PC-3 (cell line): ENCODE data around the gene UCP1. TPM values are rescaled to one million over a fixed set of nuclear protein-coding genes. Genes with fewer than 3 reads are reported as not detected.

Source experiments
- ATAC-seq: fragments of 200-7000 bp; cut with Tn5 transposase; 2 replicates; pipeline ENCODE4 v1.9.1; 2020; ENCODE audit warnings: mild to moderate bottlenecking, moderate library complexity
- BruUV-seq: library from RNA; stranded (reverse); fragments of 400-500 nt; replicated peaks from 2 replicates; lab custom pipeline; 2021; lab: Mats Ljungman, UMichigan
- CTCF ChIA-PET: fragments of 300-600 bp; sonication (Branson Sonifier 250); formaldehyde crosslinking; loops from one replicate; lab custom pipeline; 2022; ENCODE audit warnings: antibody characterized with exemption; lab: Charles Lee
- POLR2A ChIA-PET: fragments of 300-600 bp; sonication (Branson Sonifier 250); formaldehyde crosslinking; loops from one replicate; lab custom pipeline; 2022; ENCODE audit warnings: antibody characterized with exemption; ENCODE audit not compliant: unreplicated experiment; lab: Charles Lee
- DNase-seq: peaks from one replicate; pipeline ENCODE4 v3.0.0-alpha.2; 2015
- H2AFZ ChIP-seq: fragments of 300-600 bp; sonication (generic); 2 replicates; pipeline ENCODE4 v1.6.0; 2016; ENCODE audit warnings: antibody characterized with exemption, low read length
- H3F3A ChIP-seq: fragments of 300-600 bp; sonication (generic); one replicate; pipeline ENCODE4 v1.6.0; 2017; ENCODE audit warnings: antibody characterized with exemption, low read length, control low read depth, mild to moderate bottlenecking; ENCODE audit not compliant: unreplicated experiment
- H3K27ac ChIP-seq: fragments of 300-600 bp; sonication (generic); 2 replicates; pipeline ENCODE4 v1.5.1; 2016; ENCODE audit warnings: mild to moderate bottlenecking, low read length
- H3K27me3 ChIP-seq: fragments of 300-600 bp; sonication (generic); 2 replicates; pipeline ENCODE4 v1.6.1; 2016; ENCODE audit warnings: low read length, mixed read lengths
- H3K36me3 ChIP-seq: fragments of 300-600 bp; sonication (generic); 2 replicates; pipeline ENCODE4 v1.6.1; 2016; ENCODE audit warnings: low read depth, mixed run types, low read length, mixed read lengths
- H3K4me1 ChIP-seq: fragments of 300-600 bp; sonication (generic); 2 replicates; pipeline ENCODE4 v1.5.1; 2016; ENCODE audit warnings: low read length; ENCODE audit not compliant: insufficient read depth
- H3K4me2 ChIP-seq: fragments of 300-600 bp; sonication (generic); 2 replicates; pipeline ENCODE4 v1.6.0; 2016; ENCODE audit warnings: low read length
- H3K4me3 ChIP-seq: fragments of 300-600 bp; sonication (generic); 2 replicates; pipeline ENCODE4 v1.5.1; 2016; ENCODE audit warnings: mild to moderate bottlenecking, low read length, mixed read lengths
- H3K79me2 ChIP-seq: fragments of 300-600 bp; sonication (generic); 2 replicates; pipeline ENCODE4 v1.6.1; 2017; ENCODE audit warnings: low read length, mixed read lengths
- H3K9ac ChIP-seq: fragments of 300-600 bp; sonication (generic); 2 replicates; pipeline ENCODE4 v1.6.0; 2016; ENCODE audit warnings: mild to moderate bottlenecking, low read length
- H3K9me2 ChIP-seq: fragments of 300-600 bp; sonication (generic); replicated peaks from 2 replicates; pipeline ENCODE4 v1.6.1; 2016; ENCODE audit warnings: mixed run types, low read length, mixed read lengths
- H3K9me3 ChIP-seq: fragments of 300-600 bp; sonication (generic); 2 replicates; pipeline ENCODE4 v1.6.1; 2016; ENCODE audit warnings: low read length, mixed read lengths
- H4K20me1 ChIP-seq: fragments of 300-600 bp; sonication (generic); 2 replicates; pipeline ENCODE4 v1.6.1; 2016; ENCODE audit warnings: low read length, mixed read lengths
- CTCF ChIP-seq: fragments of 300-600 bp; sonication (generic); conservative IDR thresholded peaks from 2 replicates; pipeline ENCODE4 v1.5.1; 2017; ENCODE audit warnings: antibody characterized with exemption, low read depth, mild to moderate bottlenecking, low read length
- EZH2 ChIP-seq: fragments of 300-600 bp; sonication (generic); IDR thresholded peaks from one replicate; pipeline ENCODE4 v1.6.1; 2017; ENCODE audit warnings: antibody characterized with exemption, mild to moderate bottlenecking, low read length; ENCODE audit not compliant: unreplicated experiment
- EZH2phosphoT487 ChIP-seq: fragments of 300-600 bp; sonication (generic); IDR thresholded peaks from 2 replicates; pipeline ENCODE4 v1.6.1; 2018; ENCODE audit warnings: mild to moderate bottlenecking, antibody characterized with exemption, low read length, borderline replicate concordance
- intact Hi-C: fragments of 100-400 bp; cut with micrococcal nuclease; formaldehyde crosslinking; loops from 2 replicates; pipeline ENCODE4 v1.9.0; 2023
- total RNA-seq: library from RNA; depleted of rRNA; stranded (reverse); fragments of >200 nt; gene quantifications from 2 replicates; pipeline ENCODE4 v1.2.3, GENCODE V29; 2014

Gene UCP1
- total RNA-seq, 1 experiment from 2014 or later: not detected

GRCh38 chr4:140557831-140558435, 10.8 kb downstream of the UCP1 start:
- intact Hi-C loops: no loop called here
- no peak for ATAC-seq
- ChIA-PET POLR2A (no interaction called here), CTCF (no interaction called here)
- Histone ChIP-seq H2AFZ (no peak overlapping the region), H3K4me2 (no peak overlapping the region), H3F3A (no peaks in the 10 kb centered on the region), H3K36me3 (no peaks in the 10 kb centered on the region), H3K9me3 (no peaks in the 10 kb centered on the region), H3K4me1 (no peaks in the 10 kb centered on the region), H3K27me3 (no peaks in the 10 kb centered on the region), H3K27ac (no peak overlapping the region), H3K9me2 (no peaks in the 10 kb centered on the region), H4K20me1 (no peaks in the 10 kb centered on the region), H3K79me2 (no peaks in the 10 kb centered on the region), H3K4me3 (no peak overlapping the region), H3K9ac (no peak overlapping the region)
- no peak for DNase-seq
- TF ChIP-seq CTCF (no peak), EZH2phosphoT487 (no peak), EZH2 (no peak)
- BruUV-seq: no TSS peak

- Histone ChIP-seq H3K9me3 (no peaks in the 10 kb centered on the region), H3F3A (no peaks in the 10 kb centered on the region), H3K4me1 (no peaks in the 10 kb centered on the region), H3K79me2 (no peaks in the 10 kb centered on the region), H3K9ac (no peak overlapping the region), H3K27ac (no peak overlapping the region), H2AFZ (no peak overlapping the region), H3K4me3 (no peak overlapping the region), H3K9me2 (no peaks in the 10 kb centered on the region), H3K36me3 (no peaks in the 10 kb centered on the region), H3K4me2 (no peak overlapping the region), H3K27me3 (no peaks in the 10 kb centered on the region), H4K20me1 (no peaks in the 10 kb centered on the region)
- BruUV-seq: no TSS peak
- intact Hi-C loops: no loop called here
- no peak for TF ChIP-seq CTCF
- no peak for TF ChIP-seq EZH2
- TF ChIP-seq EZH2phosphoT487: no peak
- DNase-seq: no peak
- ATAC-seq: no peak
- CTCF ChIA-PET: no interaction called here
- POLR2A ChIA-PET: no interaction called here
These were observed 12.2 kb downstream of the UCP1 start for GRCh38 chr4:140556372-140557085.

GRCh38 chr4:140533951-140534480, 34.7 kb downstream of the UCP1 start:
- H4K20me1 ChIP-seq: no peaks in the 10 kb centered on the region
- TF ChIP-seq EZH2 (no peak), CTCF (no peak), EZH2phosphoT487 (no peak)
- ChIA-PET CTCF (no interaction called here), POLR2A (no interaction called here)
- H3K9ac ChIP-seq: no peak overlapping the region
- H2AFZ ChIP-seq: no peak overlapping the region
- DNase-seq (no peak), ATAC-seq (no peak)
- H3F3A ChIP-seq: no peaks in the 10 kb centered on the region
- no peak overlapping the region for H3K4me2 ChIP-seq
- intact Hi-C loops: no loop called here
- no TSS peak for BruUV-seq
- no peaks in the 10 kb centered on the region for H3K4me1 ChIP-seq
- no peaks in the 10 kb centered on the region for H3K27me3 ChIP-seq
- no peak overlapping the region for H3K4me3 ChIP-seq
- H3K79me2 ChIP-seq: no peaks in the 10 kb centered on the region
- H3K27ac ChIP-seq: no peak overlapping the region
- H3K9me2 ChIP-seq: no peaks in the 10 kb centered on the region
- no peaks in the 10 kb centered on the region; the same call in 1 of the 2 replicates for H3K36me3 ChIP-seq
- no peaks in the 10 kb centered on the region for H3K9me3 ChIP-seq
